ENCODE data around the gene IMMP2L. TPM values are rescaled to one million over a fixed set of nuclear protein-coding genes. Genes with fewer than 3 reads are reported as not detected.
"Not testable (repeated sequence)": the region's sequence is repeated elsewhere in the genome, so short reads cannot be mapped to it uniquely, and the experiment has no call there.

IMMP2L gene
- polyA plus RNA-seq, 1 experiment: 5.8 TPM

DNA sequence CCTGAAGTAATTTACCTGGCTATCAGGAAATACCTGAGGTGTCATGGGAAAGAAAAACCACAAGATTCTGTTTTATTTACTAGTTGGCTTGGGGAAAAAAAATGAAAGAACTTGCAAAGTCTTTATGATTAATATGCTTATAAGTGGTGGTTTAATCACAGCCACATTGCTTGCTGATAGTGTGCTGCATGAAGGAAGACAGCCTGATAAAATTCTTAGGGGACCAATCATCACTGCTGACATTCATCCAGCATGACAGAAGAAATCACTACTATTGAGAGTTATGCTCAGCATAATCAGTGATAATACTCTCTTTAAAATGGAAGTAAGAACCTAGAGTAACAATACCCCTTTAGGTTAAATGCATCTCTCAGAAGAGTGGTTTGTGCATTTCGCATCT lies 621.5 kb downstream of the IMMP2L start:
- CTCF ChIA-PET: interaction anchor here (0.8 kb wide), 1 partner anchor 13 kb away, joined by 3 read pairs; no protein-coding TSS in a partner anchor
- no peak overlapping the region for H3K4me3 ChIP-seq (ENCODE audit: low read depth, low read length)
- TF ChIP-seq, protein P1, sequence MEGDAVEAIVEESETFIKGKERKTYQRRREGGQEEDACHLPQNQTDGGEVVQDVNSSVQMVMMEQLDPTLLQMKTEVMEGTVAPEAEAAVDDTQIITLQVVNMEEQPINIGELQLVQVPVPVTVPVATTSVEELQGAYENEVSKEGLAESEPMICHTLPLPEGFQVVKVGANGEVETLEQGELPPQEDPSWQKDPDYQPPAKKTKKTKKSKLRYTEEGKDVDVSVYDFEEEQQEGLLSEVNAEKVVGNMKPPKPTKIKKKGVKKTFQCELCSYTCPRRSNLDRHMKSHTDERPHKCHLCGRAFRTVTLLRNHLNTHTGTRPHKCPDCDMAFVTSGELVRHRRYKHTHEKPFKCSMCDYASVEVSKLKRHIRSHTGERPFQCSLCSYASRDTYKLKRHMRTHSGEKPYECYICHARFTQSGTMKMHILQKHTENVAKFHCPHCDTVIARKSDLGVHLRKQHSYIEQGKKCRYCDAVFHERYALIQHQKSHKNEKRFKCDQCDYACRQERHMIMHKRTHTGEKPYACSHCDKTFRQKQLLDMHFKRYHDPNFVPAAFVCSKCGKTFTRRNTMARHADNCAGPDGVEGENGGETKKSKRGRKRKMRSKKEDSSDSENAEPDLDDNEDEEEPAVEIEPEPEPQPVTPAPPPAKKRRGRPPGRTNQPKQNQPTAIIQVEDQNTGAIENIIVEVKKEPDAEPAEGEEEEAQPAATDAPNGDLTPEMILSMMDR (IDR thresholded peaks at IDR 0.05; ENCODE audit: insufficient read depth, low read depth, low read length): no peak
- H3K36me3 ChIP-seq (ENCODE audit: control insufficient read depth, insufficient read depth, low read length): no peaks in the 10 kb centered on the region
- DNase-seq (ENCODE audit: low read depth): no peak
- H3K27me3 ChIP-seq (ENCODE audit: control insufficient read depth, insufficient read depth, low read length): no peaks in the 10 kb centered on the region
- POLR2A ChIA-PET: no interaction called here

DNA sequence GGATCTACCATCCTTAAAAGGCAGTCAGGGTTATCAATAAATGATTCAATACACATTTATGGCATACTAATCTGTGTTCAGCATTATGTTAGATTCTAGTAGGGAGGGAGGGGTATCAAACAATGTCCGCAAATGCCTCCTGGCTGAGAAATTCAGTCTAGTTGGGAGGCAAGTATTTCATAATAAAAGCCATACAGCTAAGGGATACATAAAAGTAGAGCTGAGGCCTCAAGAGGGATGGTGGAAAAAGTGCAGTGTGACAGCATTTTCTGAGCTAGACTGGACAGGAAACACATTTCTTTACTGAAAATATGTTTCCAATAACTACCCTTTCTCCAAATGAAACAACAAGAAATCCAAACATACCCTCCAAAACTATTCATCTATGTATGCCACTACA lies 624.1 kb downstream of the IMMP2L start:
- ChIA-PET CTCF (interaction anchor here (0.9 kb wide), 1 partner anchor 57 kb away, joined by 3 read pairs; no protein-coding TSS in a partner anchor), POLR2A (no interaction called here)
- DNase-seq (ENCODE audit: low read depth): no peak
- no peaks in the 10 kb centered on the region for H3K27me3 ChIP-seq (ENCODE audit: control insufficient read depth, insufficient read depth, low read length)
- no peaks in the 10 kb centered on the region for H3K36me3 ChIP-seq (ENCODE audit: control insufficient read depth, insufficient read depth, low read length)
- no peak overlapping the region for H3K4me3 ChIP-seq (ENCODE audit: low read depth, low read length)
- TF ChIP-seq, protein P1 (IDR thresholded peaks at IDR 0.05; ENCODE audit: insufficient read depth, low read depth, low read length): no peak

DNA sequence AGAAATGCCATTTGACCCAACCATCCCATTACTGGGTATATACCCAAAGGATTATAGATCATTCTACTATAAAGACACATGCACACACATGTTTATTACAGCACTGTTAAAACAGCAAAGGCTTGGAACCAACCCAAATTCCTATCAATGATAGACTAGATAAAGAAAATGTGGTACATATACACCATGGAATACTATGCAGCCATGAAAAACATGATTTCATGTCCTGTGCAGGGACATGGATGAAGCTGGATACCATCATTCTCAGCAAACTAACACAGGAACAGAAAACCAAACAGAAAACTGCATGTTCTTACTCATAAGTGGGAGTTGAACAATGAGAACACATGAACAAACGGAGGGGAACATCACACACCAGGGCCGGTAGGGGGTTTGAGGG lies 625.6 kb downstream of the IMMP2L start:
- H3K27me3 ChIP-seq (ENCODE audit: control insufficient read depth, insufficient read depth, low read length); CTCF ChIA-PET; H3K36me3 ChIP-seq (ENCODE audit: control insufficient read depth, insufficient read depth, low read length); POLR2A ChIA-PET; H3K4me3 ChIP-seq (ENCODE audit: low read depth, low read length); DNase-seq (ENCODE audit: low read depth): not testable (repeated sequence)

DNA sequence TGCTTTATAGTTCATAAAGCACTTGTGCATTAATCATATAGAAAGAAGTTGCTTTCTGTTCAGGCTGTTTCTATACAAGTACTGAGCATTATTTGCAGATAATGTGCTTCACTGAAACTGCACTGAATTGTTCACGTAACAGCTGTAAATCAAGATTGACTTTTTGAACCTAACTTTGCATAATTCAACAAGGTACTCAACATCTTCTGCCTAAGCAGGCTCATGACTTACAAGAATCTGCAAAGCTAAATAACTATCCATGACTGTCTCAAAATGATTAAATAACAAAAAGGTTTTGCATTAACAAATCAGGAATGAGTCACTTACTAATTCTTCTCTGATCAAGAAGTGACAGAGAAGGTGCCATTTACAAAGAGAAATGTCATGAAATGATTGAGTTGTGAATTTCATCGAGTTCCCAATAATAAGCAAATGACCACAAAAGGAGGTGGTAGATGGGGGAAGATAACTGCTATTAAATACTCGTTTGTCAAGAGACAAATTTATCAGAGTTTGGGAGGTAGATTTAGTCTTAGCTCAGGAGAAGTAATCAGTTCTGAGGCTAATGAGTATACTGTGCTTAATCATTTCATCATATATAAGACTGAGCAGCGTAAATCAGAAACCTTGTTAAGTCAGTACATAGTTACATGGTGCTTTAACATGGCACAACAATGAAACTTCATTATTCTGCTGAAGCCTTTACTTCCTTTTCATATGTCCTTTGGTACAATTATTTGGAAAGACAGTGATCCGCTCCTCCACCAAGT lies 632.6 kb downstream of the IMMP2L start:
- Histone ChIP-seq H3K27me3 (ENCODE audit: control insufficient read depth, insufficient read depth, low read length) (no peaks in the 10 kb centered on the region), H3K36me3 (ENCODE audit: control insufficient read depth, insufficient read depth, low read length) (no peaks in the 10 kb centered on the region), H3K4me3 (ENCODE audit: low read depth, low read length) (no peak overlapping the region)
- TF ChIP-seq, protein P1 (IDR thresholded peaks at IDR 0.05; ENCODE audit: insufficient read depth, low read depth, low read length): no peak
- POLR2A ChIA-PET: no interaction called here
- CTCF ChIA-PET: interaction anchor here (0.9 to 1.1 kb wide), 2 partner anchors 10 to 37 kb away, joined by 3 read pairs; no protein-coding TSS in a partner anchor
- no peak for DNase-seq (ENCODE audit: low read depth)

DNA sequence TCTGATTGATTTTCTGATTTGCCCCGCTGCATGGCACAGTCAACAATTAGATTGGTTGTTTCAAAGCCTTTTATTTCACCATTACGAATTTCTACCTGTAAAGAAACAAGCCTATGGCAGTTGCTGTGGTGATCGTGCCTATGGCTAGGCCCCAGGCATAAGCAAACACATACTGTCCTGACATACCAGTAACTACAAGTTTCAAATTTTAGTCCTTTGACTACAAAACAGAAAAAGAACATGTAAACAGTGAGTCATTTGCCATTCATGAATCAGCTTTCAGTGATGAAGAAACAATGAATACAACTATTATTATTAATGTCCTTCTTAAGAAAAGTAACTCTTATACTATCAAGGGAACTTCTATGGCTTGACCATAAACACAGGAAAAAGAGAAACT lies 639.4 kb downstream of the IMMP2L start:
- CTCF ChIA-PET: no interaction called here
- POLR2A ChIA-PET: no interaction called here

More for the DNA sequence above, 639.4 kb downstream of the IMMP2L start:
- H3K36me3 ChIP-seq (ENCODE audit: control insufficient read depth, insufficient read depth, low read length): no peaks in the 10 kb centered on the region
- peak; percentile 44 for DNase-seq (ENCODE audit: low read depth)
- H3K4me3 ChIP-seq (ENCODE audit: low read depth, low read length): no peak overlapping the region
- no peaks in the 10 kb centered on the region for H3K27me3 ChIP-seq (ENCODE audit: control insufficient read depth, insufficient read depth, low read length)
- TF ChIP-seq, protein P1 (IDR thresholded peaks at IDR 0.05; ENCODE audit: insufficient read depth, low read depth, low read length): no peak
